PFSK-1 (cell line): ENCODE data around the gene FKBP14.

ENCODE experiments used
- FOXP2 ChIP-seq: optimal IDR thresholded peaks from 2 replicates; pipeline ENCODE3; 2011; ENCODE audit warnings: borderline replicate concordance, control low read depth, inconsistent platforms; ENCODE audit not compliant: insufficient read depth; ENCODE audit errors: extremely low read length, extremely low read depth
- POLR2AphosphoS5 ChIP-seq: IDR thresholded peaks from 2 replicates; pipeline ENCODE4 v1.6.1; 2012; ENCODE audit warnings: low read depth, mild to moderate bottlenecking, control low read depth, low read length, moderate library complexity
- SIN3A ChIP-seq: IDR thresholded peaks from 2 replicates; pipeline ENCODE4 v1.6.1; 2012; ENCODE audit warnings: mild to moderate bottlenecking, low read length, moderate library complexity, borderline replicate concordance; ENCODE audit not compliant: insufficient read depth
- TAF1 ChIP-seq: IDR thresholded peaks from 2 replicates; pipeline ENCODE4 v1.6.1; 2012; ENCODE audit warnings: low read length, control low read depth, borderline replicate concordance; ENCODE audit not compliant: insufficient read depth
- TF ChIP-seq, protein P1 (sequence below), 2 experiments: IDR thresholded peaks; 2 replicates each; pipeline versions ENCODE4 v1.6.1 to v1.8.0; 2011 to 2012; ENCODE audit warnings: low read depth in 2 of 2, low read length in 2 of 2, control low read depth in 1 of 2, inconsistent platforms in 1 of 2, mild to moderate bottlenecking in 1 of 2, moderate library complexity in 1 of 2; ENCODE audit not compliant: insufficient read depth in 1 of 2

The FKBP14 gene

DNA sequence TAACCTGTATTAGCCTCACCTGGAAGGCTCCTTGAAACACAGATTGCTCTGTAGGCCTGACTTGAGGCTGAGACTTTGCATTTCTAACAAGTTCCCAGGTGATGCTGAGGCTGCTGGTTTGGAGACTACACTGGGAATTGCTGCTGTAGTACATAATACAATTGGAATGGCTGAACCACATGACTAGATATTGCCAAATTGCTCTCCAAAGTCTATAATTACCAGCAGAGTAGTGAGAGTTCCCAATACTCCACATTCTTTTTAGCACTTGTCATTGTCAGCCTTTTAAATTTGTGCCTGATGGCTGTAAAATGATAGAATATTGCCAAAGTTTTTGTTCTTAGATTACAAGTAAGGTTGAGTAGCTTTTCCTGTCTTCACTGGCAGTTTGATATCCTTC lies 41.6 kb upstream of the FKBP14 start:
- no peak for TF ChIP-seq TAF1
- TF ChIP-seq POLR2AphosphoS5 = no peak
- TF ChIP-seq SIN3A = no peak
- TF ChIP-seq FOXP2 = no peak
- TF ChIP-seq, protein P1, sequence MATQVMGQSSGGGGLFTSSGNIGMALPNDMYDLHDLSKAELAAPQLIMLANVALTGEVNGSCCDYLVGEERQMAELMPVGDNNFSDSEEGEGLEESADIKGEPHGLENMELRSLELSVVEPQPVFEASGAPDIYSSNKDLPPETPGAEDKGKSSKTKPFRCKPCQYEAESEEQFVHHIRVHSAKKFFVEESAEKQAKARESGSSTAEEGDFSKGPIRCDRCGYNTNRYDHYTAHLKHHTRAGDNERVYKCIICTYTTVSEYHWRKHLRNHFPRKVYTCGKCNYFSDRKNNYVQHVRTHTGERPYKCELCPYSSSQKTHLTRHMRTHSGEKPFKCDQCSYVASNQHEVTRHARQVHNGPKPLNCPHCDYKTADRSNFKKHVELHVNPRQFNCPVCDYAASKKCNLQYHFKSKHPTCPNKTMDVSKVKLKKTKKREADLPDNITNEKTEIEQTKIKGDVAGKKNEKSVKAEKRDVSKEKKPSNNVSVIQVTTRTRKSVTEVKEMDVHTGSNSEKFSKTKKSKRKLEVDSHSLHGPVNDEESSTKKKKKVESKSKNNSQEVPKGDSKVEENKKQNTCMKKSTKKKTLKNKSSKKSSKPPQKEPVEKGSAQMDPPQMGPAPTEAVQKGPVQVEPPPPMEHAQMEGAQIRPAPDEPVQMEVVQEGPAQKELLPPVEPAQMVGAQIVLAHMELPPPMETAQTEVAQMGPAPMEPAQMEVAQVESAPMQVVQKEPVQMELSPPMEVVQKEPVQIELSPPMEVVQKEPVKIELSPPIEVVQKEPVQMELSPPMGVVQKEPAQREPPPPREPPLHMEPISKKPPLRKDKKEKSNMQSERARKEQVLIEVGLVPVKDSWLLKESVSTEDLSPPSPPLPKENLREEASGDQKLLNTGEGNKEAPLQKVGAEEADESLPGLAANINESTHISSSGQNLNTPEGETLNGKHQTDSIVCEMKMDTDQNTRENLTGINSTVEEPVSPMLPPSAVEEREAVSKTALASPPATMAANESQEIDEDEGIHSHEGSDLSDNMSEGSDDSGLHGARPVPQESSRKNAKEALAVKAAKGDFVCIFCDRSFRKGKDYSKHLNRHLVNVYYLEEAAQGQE (IDR thresholded peaks at IDR 0.05; ENCODE audit: insufficient read depth in 1 of 2, low read depth in 2 of 2, low read length in 2 of 2) = no peak

GRCh38 chr7:30066687-30067086 lies 40.2 kb upstream of the FKBP14 start:
- no peak for TF ChIP-seq POLR2AphosphoS5
- no peak for TF ChIP-seq TAF1
- TF ChIP-seq, protein P1 (IDR thresholded peaks at IDR 0.05; ENCODE audit: insufficient read depth in 1 of 2, low read depth in 2 of 2, low read length in 2 of 2) = no peak
- no peak for TF ChIP-seq FOXP2
- no peak for TF ChIP-seq SIN3A

DNA sequence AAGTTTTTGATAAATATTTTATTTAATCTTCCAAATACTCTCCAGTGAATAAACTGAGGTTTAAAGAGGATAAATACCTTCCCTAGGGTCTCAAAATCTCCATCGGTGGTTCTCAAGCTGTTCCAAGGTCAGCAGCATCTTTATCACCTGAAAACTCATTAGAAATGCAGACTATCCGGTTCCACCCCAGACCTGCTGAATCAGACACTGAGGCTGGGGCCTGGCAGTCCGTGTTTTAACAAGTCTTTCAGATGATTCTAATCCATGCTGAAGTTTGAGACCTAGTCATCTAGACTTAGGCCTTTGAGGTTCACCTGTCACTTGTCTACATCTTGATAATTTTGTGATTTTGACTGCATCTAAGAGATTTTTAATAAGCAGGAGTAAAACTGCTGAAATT lies 39.2 kb upstream of the FKBP14 start:
- TF ChIP-seq TAF1 (no peak), SIN3A (no peak), FOXP2 (no peak), POLR2AphosphoS5 (no peak)
- TF ChIP-seq, protein P1 (IDR thresholded peaks at IDR 0.05; ENCODE audit: insufficient read depth in 1 of 2, low read depth in 2 of 2, low read length in 2 of 2) = no peak

DNA sequence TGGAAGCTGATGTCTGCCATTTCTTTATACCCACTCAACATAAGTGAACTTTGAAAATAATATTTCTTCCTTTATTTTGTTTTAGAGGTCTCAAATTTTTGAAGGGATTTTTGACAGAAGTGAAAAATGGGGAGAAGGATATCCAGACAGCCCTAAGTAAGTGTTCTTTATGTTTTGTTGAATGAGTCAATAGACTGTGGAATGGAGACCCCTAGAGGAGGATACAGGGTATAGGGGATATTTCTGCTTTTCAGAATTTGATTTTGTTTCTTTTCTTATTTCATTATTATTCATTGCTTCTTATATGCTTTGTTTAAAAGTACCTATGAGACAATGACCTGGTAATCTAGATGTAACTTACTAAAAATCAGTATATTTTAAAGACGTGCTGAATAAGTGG lies 36.1 kb upstream of the FKBP14 start:
- TF ChIP-seq, protein P1 (IDR thresholded peaks at IDR 0.05; ENCODE audit: insufficient read depth in 1 of 2, low read depth in 2 of 2, low read length in 2 of 2) = no peak
- TF ChIP-seq SIN3A (no peak), TAF1 (no peak), FOXP2 (no peak), POLR2AphosphoS5 (no peak)

DNA sequence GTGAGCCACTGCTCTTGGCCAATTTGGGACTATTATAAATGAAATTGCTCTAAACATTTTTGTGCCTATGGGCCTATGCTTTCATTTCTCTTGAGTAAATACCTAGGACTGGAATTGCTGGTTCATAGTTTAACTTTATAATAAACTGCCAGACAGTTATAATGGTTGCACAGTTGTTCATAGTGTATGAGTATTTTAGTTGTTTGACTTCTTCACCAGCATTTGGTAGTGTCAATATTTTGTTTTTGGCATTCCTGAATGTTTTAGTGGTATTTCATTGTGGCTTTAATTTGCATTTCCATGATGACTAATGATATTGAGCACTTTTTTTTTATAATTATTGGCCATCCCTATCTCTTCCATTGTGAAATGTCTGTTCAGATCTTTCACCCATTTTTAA lies 31.2 kb upstream of the FKBP14 start:
- TF ChIP-seq POLR2AphosphoS5 (no peak), TAF1 (no peak), FOXP2 (no peak), SIN3A (no peak)
- TF ChIP-seq, protein P1 (IDR thresholded peaks at IDR 0.05; ENCODE audit: insufficient read depth in 1 of 2, low read depth in 2 of 2, low read length in 2 of 2) = no peak
